ENCODE results near the gene GRSF1. TPM values are rescaled to one million over a fixed set of nuclear protein-coding genes. Genes with fewer than 3 reads are reported as not detected.

The GRSF1 gene
- total RNA-seq, 3 donors from 2014 or later (not counting 1 experiment from before 2014, with no cell fraction given): 33.4 to 50.8 (median 43.0) TPM

- Histone ChIP-seq H3K4me1 (ENCODE audit: control insufficient read depth, insufficient read depth, low read length) (no peaks in the 10 kb centered on the region), H3K4me3 (ENCODE audit: low read length) (no peak overlapping the region), H3K27ac (ENCODE audit: low read length) (no peak overlapping the region), H3K27me3 (ENCODE audit: control insufficient read depth, insufficient read depth, low read length) (no peaks in the 10 kb centered on the region), H3K36me3 (ENCODE audit: control insufficient read depth, insufficient read depth, low read length) (no peaks in the 10 kb centered on the region), H3K9me3 (ENCODE audit: control insufficient read depth, insufficient read depth, low read length) (no peaks in the 10 kb centered on the region)
- ATAC-seq: no peak
- Mint-ChIP-seq H3K9me3 (no peaks in the 10 kb centered on the region), H3K36me3 (no peaks in the 10 kb centered on the region), H3K4me3 (no peak overlapping the region), H3K27ac (no peak overlapping the region), H3K27me3 (ENCODE audit: low read depth in 2 of 2) (no peaks in the 10 kb centered on the region), H3K4me1 (no peaks in the 10 kb centered on the region)
- 40% methylated on average over 3 of the region's 5 CpGs for WGBS (ENCODE audit: insufficient coverage)
- TF ChIP-seq CTCF (IDR thresholded peaks at IDR 0.05): no peak
- intact Hi-C loops (cut with micrococcal nuclease): no loop called here
- DNase-seq: no peak
Observed at GRCh38 chr4:70849291-70849690, 9.6 kb upstream of the GRSF1 start.

- no peaks in the 10 kb centered on the region for H3K36me3 ChIP-seq (ENCODE audit: control insufficient read depth, insufficient read depth, low read length)
- H3K4me3 ChIP-seq (ENCODE audit: low read length): no peak overlapping the region
- 87% methylated on average over 9 of the region's 9 CpGs for WGBS (ENCODE audit: insufficient coverage)
- no peaks in the 10 kb centered on the region for H3K4me1 Mint-ChIP-seq
- no peak for ATAC-seq
- no peaks in the 10 kb centered on the region for H3K27me3 ChIP-seq (ENCODE audit: control insufficient read depth, insufficient read depth, low read length)
- H3K27me3 Mint-ChIP-seq (ENCODE audit: low read depth in 2 of 2): no peaks in the 10 kb centered on the region
- TF ChIP-seq CTCF (IDR thresholded peaks at IDR 0.05): no peak
- no peak for DNase-seq
- H3K4me1 ChIP-seq (ENCODE audit: control insufficient read depth, insufficient read depth, low read length): peaks cover 3% of the 10 kb centered on the region
- no peak overlapping the region for H3K4me3 Mint-ChIP-seq
- no peaks in the 10 kb centered on the region for H3K9me3 Mint-ChIP-seq
- intact Hi-C loops (cut with micrococcal nuclease): no loop called here
- no peaks in the 10 kb centered on the region for H3K36me3 Mint-ChIP-seq
- H3K27ac ChIP-seq (ENCODE audit: low read length): no peak overlapping the region
- H3K27ac Mint-ChIP-seq: no peak overlapping the region
- no peaks in the 10 kb centered on the region for H3K9me3 ChIP-seq (ENCODE audit: control insufficient read depth, insufficient read depth, low read length)
Observed at GRCh38 chr4:70844180-70844579, 4.5 kb upstream of the GRSF1 start.

GRCh38 chr4:70842761-70843435 is 3.2 kb upstream of the GRSF1 start:
- Mint-ChIP-seq H3K27ac (no peak overlapping the region), H3K9me3 (no peaks in the 10 kb centered on the region), H3K27me3 (ENCODE audit: low read depth in 2 of 2) (no peaks in the 10 kb centered on the region), H3K4me3 (no peak overlapping the region), H3K4me1 (peaks cover 11 to 12% of the 10 kb centered on the region in 2 donors), H3K36me3 (no peaks in the 10 kb centered on the region)
- no peak for TF ChIP-seq CTCF (IDR thresholded peaks at IDR 0.05)
- Histone ChIP-seq H3K27ac (ENCODE audit: low read length) (no peak overlapping the region), H3K27me3 (ENCODE audit: control insufficient read depth, insufficient read depth, low read length) (no peaks in the 10 kb centered on the region), H3K4me3 (ENCODE audit: low read length) (no peak overlapping the region), H3K36me3 (ENCODE audit: control insufficient read depth, insufficient read depth, low read length) (no peaks in the 10 kb centered on the region), H3K4me1 (ENCODE audit: control insufficient read depth, insufficient read depth, low read length) (peaks cover 12% of the 10 kb centered on the region), H3K9me3 (ENCODE audit: control insufficient read depth, insufficient read depth, low read length) (no peaks in the 10 kb centered on the region)
- ATAC-seq (no peak), DNase-seq (no peak)
- intact Hi-C loops (cut with micrococcal nuclease): no loop called here
- 71% methylated on average over 6 of the region's 6 CpGs for WGBS (ENCODE audit: insufficient coverage)

GRCh38 chr4:70841951-70842350 is 2.3 kb upstream of the GRSF1 start:
- peaks cover 21% of the 10 kb centered on the region for H3K4me1 ChIP-seq (ENCODE audit: control insufficient read depth, insufficient read depth, low read length)
- no peak for TF ChIP-seq CTCF (IDR thresholded peaks at IDR 0.05)
- H3K27me3 ChIP-seq (ENCODE audit: control insufficient read depth, insufficient read depth, low read length): no peaks in the 10 kb centered on the region
- DNase-seq: no peak
- intact Hi-C loops (cut with micrococcal nuclease): no loop called here
- Mint-ChIP-seq H3K4me1 (peaks cover 13 to 14% of the 10 kb centered on the region in 2 donors), H3K4me3 (no peak overlapping the region), H3K27me3 (ENCODE audit: low read depth in 2 of 2) (no peaks in the 10 kb centered on the region), H3K9me3 (no peaks in the 10 kb centered on the region), H3K36me3 (no peaks in the 10 kb centered on the region), H3K27ac (no peak overlapping the region)
- no peak for ATAC-seq
- no peak overlapping the region for H3K27ac ChIP-seq (ENCODE audit: low read length)
- H3K36me3 ChIP-seq (ENCODE audit: control insufficient read depth, insufficient read depth, low read length): no peaks in the 10 kb centered on the region
- 90% methylated on average over 1 of the region's 1 CpG for WGBS (ENCODE audit: insufficient coverage)
- H3K9me3 ChIP-seq (ENCODE audit: control insufficient read depth, insufficient read depth, low read length): no peaks in the 10 kb centered on the region
- no peak overlapping the region for H3K4me3 ChIP-seq (ENCODE audit: low read length)

Measured in natural killer cell (primary cell).